T-helper 1 cell (primary cell): ENCODE measurements around the gene ZNF768.
"Not testable (repeated sequence)": the region's sequence is repeated elsewhere in the genome, so short reads cannot be mapped to it uniquely, and the experiment has no call there.

Experiments
- DNase-seq, 5 donors: peaks; one replicate each; pipeline ENCODE4 v3.0.0-alpha.2; 2012 to 2020

ZNF768 gene

GRCh38 chr16:30532285-30533145 lies 6.1 kb upstream of the ZNF768 start:
- no peak for DNase-seq

GRCh38 chr16:30530163-30531037 lies 4.0 kb upstream of the ZNF768 start:
- no peak for DNase-seq

- DNase-seq, result no peak
These were observed 2.6 kb upstream of the ZNF768 start for GRCh38 chr16:30528799-30529457.

- DNase-seq, result no peak
These were observed 1.3 kb upstream of the ZNF768 start for GRCh38 chr16:30527635-30528178.

- DNase-seq, result peak; percentile 80 to 97 (median 82)
These were observed 663 bp upstream of the ZNF768 start for GRCh38 chr16:30526823-30527634.

GRCh38 chr16:30525844-30526136 lies 576 bp downstream of the ZNF768 start:
- DNase-seq, result no peak

- DNase-seq, result no peak
These were observed 1.5 kb downstream of the ZNF768 start for GRCh38 chr16:30524575-30525568.

GRCh38 chr16:30523768-30524574 lies 2.4 kb downstream of the ZNF768 start:
- no peak for DNase-seq

GRCh38 chr16:30522702-30523463 lies 3.5 kb downstream of the ZNF768 start:
- DNase-seq, result not testable (repeated sequence)

- no peak for DNase-seq
These were observed 4.3 kb downstream of the ZNF768 start for GRCh38 chr16:30521873-30522641.

GRCh38 chr16:30521476-30521872 lies 4.9 kb downstream of the ZNF768 start:
- DNase-seq, result no peak

- DNase-seq, result no peak
These were observed 7.0 kb downstream of the ZNF768 start for GRCh38 chr16:30519120-30520049.

GRCh38 chr16:30518552-30518951 lies 7.8 kb downstream of the ZNF768 start:
- DNase-seq, result no peak

- DNase-seq, result no peak
These were observed 11.1 kb downstream of the ZNF768 start for GRCh38 chr16:30515275-30515674.

GRCh38 chr16:30511509-30511908 lies 14.9 kb downstream of the ZNF768 start:
- no peak for DNase-seq

- DNase-seq, result no peak
These were observed 15.9 kb downstream of the ZNF768 start for GRCh38 chr16:30510376-30510938.
